Right lobe of liver (tissue), 6 donors: Measurements from ENCODE around the gene VSIG2. TPM values are rescaled to one million over a fixed set of nuclear protein-coding genes. Genes with fewer than 3 reads are reported as not detected.

Source experiments
- ATAC-seq, 4 donors: fragments of 200-7000 bp; cut with Tn5 transposase; one replicate each; pipeline ENCODE4 v1.9.1; 2020; ENCODE audit warnings: mild to moderate bottlenecking in 4 of 4, moderate library complexity in 4 of 4
- DNase-seq, 3 donors: peaks; one replicate each; pipeline ENCODE4 v3.0.0-alpha.2; 2020
- H3K27ac ChIP-seq, 3 donors: fragments of 200-600 bp; one replicate each; pipeline ENCODE4 v1.8.0; 2022
- H3K27me3 ChIP-seq, 2 donors: fragments of 200-600 bp; one replicate each; pipeline ENCODE4 v1.8.0; 2022
- H3K36me3 ChIP-seq, 4 donors: fragments of 200-600 bp; sonication (generic) in 1 of 4; one replicate each; pipeline versions ENCODE4 v1.5.1 to v1.8.0; 2017 to 2022; ENCODE audit warnings: control low read depth in 1 of 4
- H3K4me1 ChIP-seq, 4 donors: fragments of 200-600 bp; sonication (generic) in 1 of 4; one replicate each; pipeline versions ENCODE4 v1.5.1 to v1.8.0; 2017 to 2022; ENCODE audit warnings: control low read depth in 1 of 4
- H3K4me3 ChIP-seq, 3 donors: fragments of 200-600 bp; one replicate each; pipeline ENCODE4 v1.8.0; 2022
- H3K9me3 ChIP-seq, 4 donors: fragments of 200-600 bp; sonication (generic) in 1 of 4; one replicate each; pipeline versions ENCODE4 v1.5.1 to v1.8.0; 2017 to 2022; ENCODE audit warnings: control low read depth in 1 of 4
- CTCF ChIP-seq, 4 donors: fragments of 200-600 bp in 3 of 4; fragments of 450-650 bp in 1 of 4; IDR thresholded peaks; one replicate each; pipeline versions ENCODE4 v1.5.1 to v1.8.0; 2016 to 2022; ENCODE audit warnings: antibody characterized with exemption in 4 of 4, mild to moderate bottlenecking in 2 of 4
- POLR2A ChIP-seq: fragments of 450-650 bp; IDR thresholded peaks from one replicate; pipeline ENCODE4 v1.6.1; 2017; ENCODE audit warnings: antibody characterized with exemption, mild to moderate bottlenecking
- WGBS: methylation state at CpG from one replicate; pipeline ENCODE4 v1.1.6; 2018; ENCODE audit warnings: low coverage, low lambda C conversion rate; ENCODE audit not compliant: insufficient coverage; ENCODE audit errors: missing lambda C conversion rate; 5-methylcytosine and 5-hydroxymethylcytosine counted together
- intact Hi-C, 2 donors: fragments of 100-400 bp; cut with DNase I; formaldehyde crosslinking; loops; one replicate each; pipeline versions ENCODE4 v1.11.2 to v1.14.1; 2022
- total RNA-seq, 6 experiments: library from RNA; depleted of rRNA in 2 of 6; stranded (reverse); fragments of >200 nt in 2 of 6; fragmentation: NEBNext Ultra II Directional in 3 of 6; extraction: Animal tissue kit (Norgen Biotek cat#: 25700) in 3 of 6; gene quantifications; one replicate each; pipeline versions ENCODE4 v1.1.0 to v1.2.4, GENCODE V29; 2016 to 2023
- donor health status: DM: no; HTN: yes; CAD: no.
- donor health status: DM: no; HTN: no; CAD: no.
- donor health status: DM: no; HTN: no; CAD: no.
- donor health status: DM: no; HTN: yes; CAD: no.
- donor health status: DM: no; HTN: yes; CAD: no.

Gene VSIG2
- total RNA-seq, 6 experiments from 2014 or later, result 0.68 to 1.4 (median 0.83) TPM; not detected in 1

GRCh38 chr11:124754309-124754708 is 2.3 kb upstream of the VSIG2 start:
- DNase-seq (no peak), ATAC-seq (no peak)
- 58% methylated on average over 4 of the region's 4 CpGs for WGBS
- TF ChIP-seq CTCF (IDR thresholded peaks at IDR 0.05), result no peak
- Histone ChIP-seq H3K4me3 (no peak overlapping the region), H3K36me3 (no peaks in the 10 kb centered on the region), H3K27me3 (peaks cover 0 to 6% of the 10 kb centered on the region in 2 donors), H3K27ac (no peak overlapping the region), H3K9me3 (no peaks in the 10 kb centered on the region), H3K4me1 (peaks cover 0 to 19% (median 2%) of the 10 kb centered on the region in 4 donors)
- intact Hi-C loops, result no loop called here

- no peaks in the 10 kb centered on the region for H3K9me3 ChIP-seq
- intact Hi-C loops, result no loop called here
- DNase-seq, result no peak
- peaks cover 0 to under 1% of the 10 kb centered on the region in 2 donors for H3K27me3 ChIP-seq
- no peak for ATAC-seq
- H3K4me1 ChIP-seq, result peaks cover 0 to 12% (median 2%) of the 10 kb centered on the region in 4 donors
- no peaks in the 10 kb centered on the region for H3K36me3 ChIP-seq
- TF ChIP-seq POLR2A, result no peak
- TF ChIP-seq CTCF (IDR thresholded peaks at IDR 0.05), result no peak
- WGBS, result 40% methylated on average over 1 of the region's 7 CpGs
- no peak overlapping the region for H3K27ac ChIP-seq
- no peak overlapping the region for H3K4me3 ChIP-seq
These were observed 1.6 kb upstream of the VSIG2 start for GRCh38 chr11:124753624-124754023.

- H3K4me3 ChIP-seq, result no peak overlapping the region
- H3K4me1 ChIP-seq, result peaks cover 0 to 8% (median 0%) of the 10 kb centered on the region in 4 donors
- H3K9me3 ChIP-seq, result no peaks in the 10 kb centered on the region
- no peaks in the 10 kb centered on the region for H3K36me3 ChIP-seq
- intact Hi-C loops, result no loop called here
- DNase-seq (no peak), ATAC-seq (no peak)
- no peaks in the 10 kb centered on the region for H3K27me3 ChIP-seq
- TF ChIP-seq CTCF (IDR thresholded peaks at IDR 0.05) (no peak), POLR2A (no peak)
- H3K27ac ChIP-seq, result no peak overlapping the region
These were observed 1.1 kb upstream of the VSIG2 start for GRCh38 chr11:124753205-124753604.

GRCh38 chr11:124752471-124753102 is 532 bp upstream of the VSIG2 start:
- ATAC-seq (no peak), DNase-seq (no peak)
- H3K27me3 ChIP-seq, result no peaks in the 10 kb centered on the region
- intact Hi-C loops, result no loop called here
- H3K4me3 ChIP-seq, result no peak overlapping the region
- TF ChIP-seq CTCF (IDR thresholded peaks at IDR 0.05), result no peak
- no peak for TF ChIP-seq POLR2A
- no peaks in the 10 kb centered on the region for H3K9me3 ChIP-seq
- WGBS, result 48% methylated on average over 7 of the region's 10 CpGs
- H3K27ac ChIP-seq, result no peak overlapping the region
- H3K4me1 ChIP-seq, result peaks cover 0 to 8% (median 0%) of the 10 kb centered on the region in 4 donors
- H3K36me3 ChIP-seq, result no peaks in the 10 kb centered on the region

GRCh38 chr11:124751391-124751740 is 689 bp downstream of the VSIG2 start:
- Histone ChIP-seq H3K4me3 (no peak overlapping the region), H3K36me3 (no peaks in the 10 kb centered on the region), H3K9me3 (no peaks in the 10 kb centered on the region), H3K27ac (no peak overlapping the region), H3K27me3 (no peaks in the 10 kb centered on the region), H3K4me1 (peaks cover 0 to 13% (median 0%) of the 10 kb centered on the region in 4 donors)
- WGBS, result 0% methylated on average over 1 of the region's 11 CpGs
- no peak for ATAC-seq
- no peak for TF ChIP-seq POLR2A
- TF ChIP-seq CTCF (IDR thresholded peaks at IDR 0.05), result no peak
- DNase-seq, result no peak
- intact Hi-C loops, result no loop called here
